GM08714 (cell line): ENCODE measurements around the gene GADD45GIP1.
"Not testable (repeated sequence)": the region's sequence is repeated elsewhere in the genome, so short reads cannot be mapped to it uniquely, and the experiment has no call there.

Source experiments
- H3K4me3 ChIP-seq: fragments of 200-500 bp; sonication (Bioruptor generic); 2 replicates; pipeline ENCODE4 v1.5.1; 2014; ENCODE audit warnings: mild to moderate bottlenecking, low read length, inconsistent platforms
- ZNF274 ChIP-seq: IDR thresholded peaks from 2 replicates; pipeline ENCODE4 v1.6.1; 2012; ENCODE audit warnings: mild to moderate bottlenecking, low read depth, low read length

GADD45GIP1 gene

GRCh38 chr19:12933287-12934072 is 23.5 kb downstream of the GADD45GIP1 start, which contains the start of gene FARSA:
FARSA (minus strand) TSS chr19:12933711; CDS start chr19:12933696, 15 bp downstream.
- TF ChIP-seq ZNF274: no peak

GRCh38 chr19:12932392-12933286 is 24.4 kb downstream of the GADD45GIP1 start:
- TF ChIP-seq ZNF274: no peak

More at GRCh38 chr19:12933287-12934072, 23.5 kb downstream of the GADD45GIP1 start, which contains the start of gene FARSA:
- peak within 1 kb of the TSS; percentile 85 for H3K4me3 ChIP-seq

GRCh38 chr19:12930002-12930645 is 26.9 kb downstream of the GADD45GIP1 start:
- no peak overlapping the region for H3K4me3 ChIP-seq
- no peak for TF ChIP-seq ZNF274

More at GRCh38 chr19:12932392-12933286, 24.4 kb downstream of the GADD45GIP1 start:
- peak overlapping the region; percentile 85 for H3K4me3 ChIP-seq

- no peak for TF ChIP-seq ZNF274
- H3K4me3 ChIP-seq: no peak overlapping the region
Observed at GRCh38 chr19:12924621-12925310, 32.3 kb downstream of the GADD45GIP1 start.

- no peak overlapping the region for H3K4me3 ChIP-seq
- no peak for TF ChIP-seq ZNF274
Observed at GRCh38 chr19:12922959-12923358, 34.1 kb downstream of the GADD45GIP1 start.

GRCh38 chr19:12921047-12921446 is 36.0 kb downstream of the GADD45GIP1 start:
- TF ChIP-seq ZNF274: no peak
- H3K4me3 ChIP-seq: no peak overlapping the region

GRCh38 chr19:12918253-12918652 is 38.8 kb downstream of the GADD45GIP1 start:
- no peak for TF ChIP-seq ZNF274
- no peak overlapping the region for H3K4me3 ChIP-seq

GRCh38 chr19:12915860-12916259 is 41.2 kb downstream of the GADD45GIP1 start:
- H3K4me3 ChIP-seq: not testable (repeated sequence)

GRCh38 chr19:12913851-12914690 is 43.0 kb downstream of the GADD45GIP1 start:
- TF ChIP-seq ZNF274: no peak
- no peak overlapping the region; the same call in 1 of the 2 replicates for H3K4me3 ChIP-seq

GRCh38 chr19:12913011-12913561 is 43.9 kb downstream of the GADD45GIP1 start:
- TF ChIP-seq ZNF274: no peak

GRCh38 chr19:12912571-12912970 is 44.5 kb downstream of the GADD45GIP1 start:
- no peak for TF ChIP-seq ZNF274

More at GRCh38 chr19:12913011-12913561, 43.9 kb downstream of the GADD45GIP1 start:
- H3K4me3 ChIP-seq: no peak overlapping the region

GRCh38 chr19:12907166-12907565 is 49.9 kb downstream of the GADD45GIP1 start:
- H3K4me3 ChIP-seq: no peak overlapping the region
- TF ChIP-seq ZNF274: no peak

More at GRCh38 chr19:12912571-12912970, 44.5 kb downstream of the GADD45GIP1 start:
- H3K4me3 ChIP-seq: no peak overlapping the region
